HEK293T (cell line): ENCODE results near the gene MGST2.

Source experiments
- ELF4 ChIP-seq: fragments of 450-650 bp; IDR thresholded peaks from 2 replicates; pipeline ENCODE4 v1.6.1; 2017; ENCODE audit warnings: antibody characterized with exemption
- FOXA1 ChIP-seq: fragments of 450-650 bp; IDR thresholded peaks from 2 replicates; pipeline ENCODE4 v1.6.1; 2016; ENCODE audit warnings: mild to moderate bottlenecking
- FOXM1 ChIP-seq: fragments of 450-650 bp; IDR thresholded peaks from 2 replicates; pipeline ENCODE4 v1.6.1; 2017; ENCODE audit warnings: mild to moderate bottlenecking, borderline replicate concordance
- HDGF ChIP-seq: fragments of 450-650 bp; IDR thresholded peaks from 2 replicates; pipeline ENCODE4 v1.6.1; 2017; ENCODE audit warnings: antibody characterized with exemption, borderline replicate concordance
- L3MBTL2 ChIP-seq: fragments of 450-650 bp; conservative IDR thresholded peaks from 2 replicates; pipeline ENCODE4 v1.6.1; 2016; ENCODE audit warnings: mild to moderate bottlenecking
- SUZ12 ChIP-seq: fragments of 450-650 bp; IDR thresholded peaks from 2 replicates; pipeline ENCODE4 v1.6.1; 2016; ENCODE audit warnings: mild to moderate bottlenecking
- ZNF384 ChIP-seq: fragments of 450-650 bp; IDR thresholded peaks from 2 replicates; pipeline ENCODE4 v1.6.1; 2016

DNA sequence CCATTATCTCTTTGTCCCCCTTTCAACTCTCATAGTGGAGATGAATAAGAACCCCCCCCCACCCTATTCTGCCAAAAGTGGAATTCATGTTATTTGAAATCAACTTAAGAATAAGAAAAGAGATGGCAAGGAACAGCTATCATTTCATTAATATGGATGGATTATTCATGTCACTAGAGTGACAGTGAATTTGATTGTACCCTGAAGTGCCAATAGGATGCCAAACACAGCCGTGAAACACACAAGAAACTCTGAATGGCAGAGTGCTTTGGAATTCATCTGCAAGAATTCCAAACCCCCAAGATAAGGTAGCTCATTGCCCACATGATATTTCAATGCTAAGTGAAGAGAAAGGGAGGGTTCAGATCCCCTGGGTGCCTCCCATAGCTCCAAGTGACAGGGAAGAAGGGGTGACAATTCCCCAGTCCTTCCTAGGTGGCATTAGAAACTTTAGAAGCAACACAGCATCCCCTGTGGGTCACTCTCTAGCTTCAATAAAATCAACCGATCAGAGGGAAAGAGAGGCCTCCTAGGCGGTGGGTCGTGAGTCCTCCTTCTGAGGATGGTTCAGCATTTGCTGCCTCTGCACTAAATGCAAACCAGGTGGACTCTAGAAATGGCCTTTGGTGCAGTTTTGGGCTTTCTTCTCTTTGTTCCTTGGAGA is 84.3 kb downstream of the MGST2 start:
- TF ChIP-seq HDGF (no peak), FOXA1 (no peak), ELF4 (no peak), FOXM1 (no peak), L3MBTL2 (no peak), ZNF384 (no peak), SUZ12 (no peak)
